Uterus (tissue), 4 donors: ENCODE measurements around the gene HMHB1. TPM values are rescaled to one million over a fixed set of nuclear protein-coding genes. Genes with fewer than 3 reads are reported as not detected.

Experiments
- DNase-seq, 2 donors: peaks; one replicate each; pipeline ENCODE4 v3.0.0-alpha.2; 2019 to 2020
- H3K27ac ChIP-seq, 2 donors: fragments of 200-600 bp; sonication (generic); 1 replicate in 1 of 2; 2 replicates in 1 of 2; pipeline ENCODE4 v1.5.1; 2016 to 2018
- H3K27me3 ChIP-seq, 2 donors: fragments of 200-600 bp; sonication (generic); one replicate each; pipeline ENCODE4 v1.5.1; 2018 to 2019; ENCODE audit warnings: control low read depth in 1 of 2
- H3K36me3 ChIP-seq, 2 donors: fragments of 200-600 bp; sonication (generic); one replicate each; pipeline ENCODE4 v1.5.1; 2019; ENCODE audit warnings: control low read depth in 1 of 2
- H3K4me1 ChIP-seq, 2 donors: fragments of 200-600 bp; sonication (generic); one replicate each; pipeline ENCODE4 v1.5.1; 2018 to 2019; ENCODE audit warnings: control low read depth in 1 of 2
- H3K4me3 ChIP-seq, 2 donors: fragments of 200-600 bp; sonication (generic); 1 replicate in 1 of 2; 2 replicates in 1 of 2; pipeline ENCODE4 v1.5.1; 2018 to 2019; ENCODE audit warnings: mild to moderate bottlenecking in 1 of 2
- H3K9me3 ChIP-seq, 2 donors: fragments of 200-600 bp; sonication (generic); one replicate each; pipeline ENCODE4 v1.5.1; 2019; ENCODE audit warnings: control low read depth in 1 of 2
- CTCF ChIP-seq, 4 experiments: fragments of 200-600 bp in 2 of 4; fragments of 450-650 bp in 2 of 4; sonication (generic) in 2 of 4; IDR thresholded peaks; one replicate each; pipeline ENCODE4 v1.5.1; 2016 to 2019; ENCODE audit warnings: antibody characterized with exemption in 4 of 4, mild to moderate bottlenecking in 2 of 4, moderate library complexity in 1 of 4
- POLR2A ChIP-seq, 2 donors: fragments of 450-650 bp; IDR thresholded peaks; one replicate each; pipeline ENCODE4 v1.6.1; 2016; ENCODE audit warnings: antibody characterized with exemption in 2 of 2, mild to moderate bottlenecking in 1 of 2, moderate library complexity in 1 of 2
- intact Hi-C: fragments of 100-400 bp; cut with DNase I; formaldehyde crosslinking; loops from one replicate; pipeline ENCODE4 v1.15.1; 2023; ENCODE audit warnings: low total_unique reads
- total RNA-seq, 4 donors: library from RNA; depleted of rRNA in 3 of 4; stranded (reverse); fragments of >200 nt in 3 of 4; gene quantifications; one replicate each; pipeline versions ENCODE4 v1.1.0 to v1.2.4, GENCODE V29; 2014 to 2023
- donor health status: DM: yes; HTN: yes; CAD: no.

Gene HMHB1
- total RNA-seq, 4 donors from 2014 or later: not detected

GRCh38 chr5:143771189-143771588 lies 40.8 kb upstream of the HMHB1 start:
- H3K36me3 ChIP-seq: no peaks in the 10 kb centered on the region
- no peaks in the 10 kb centered on the region for H3K4me1 ChIP-seq
- H3K27ac ChIP-seq: no peak overlapping the region
- DNase-seq: no peak
- H3K9me3 ChIP-seq: no peaks in the 10 kb centered on the region
- TF ChIP-seq POLR2A (IDR thresholded peaks at IDR 0.05): no peak
- no peak for TF ChIP-seq CTCF (IDR thresholded peaks at IDR 0.05)
- intact Hi-C loops: no loop called here
- no peaks in the 10 kb centered on the region for H3K27me3 ChIP-seq
- H3K4me3 ChIP-seq: no peak overlapping the region

GRCh38 chr5:143771602-143772001 lies 40.4 kb upstream of the HMHB1 start:
- H3K9me3 ChIP-seq: no peaks in the 10 kb centered on the region
- no peak for DNase-seq
- H3K27ac ChIP-seq: no peak overlapping the region
- no peaks in the 10 kb centered on the region for H3K36me3 ChIP-seq
- no peak for TF ChIP-seq CTCF (IDR thresholded peaks at IDR 0.05)
- no peak for TF ChIP-seq POLR2A (IDR thresholded peaks at IDR 0.05)
- no peaks in the 10 kb centered on the region for H3K27me3 ChIP-seq
- intact Hi-C loops: no loop called here
- no peak overlapping the region for H3K4me3 ChIP-seq
- H3K4me1 ChIP-seq: no peaks in the 10 kb centered on the region

GRCh38 chr5:143772621-143773020 lies 39.3 kb upstream of the HMHB1 start:
- no peaks in the 10 kb centered on the region for H3K36me3 ChIP-seq
- intact Hi-C loops: no loop called here
- H3K9me3 ChIP-seq: no peaks in the 10 kb centered on the region
- DNase-seq: no peak
- no peak overlapping the region for H3K4me3 ChIP-seq
- H3K27me3 ChIP-seq: no peaks in the 10 kb centered on the region
- no peaks in the 10 kb centered on the region for H3K4me1 ChIP-seq
- H3K27ac ChIP-seq: no peak overlapping the region
- TF ChIP-seq POLR2A (IDR thresholded peaks at IDR 0.05): no peak
- no peak for TF ChIP-seq CTCF (IDR thresholded peaks at IDR 0.05)

- no peak overlapping the region for H3K4me3 ChIP-seq
- intact Hi-C loops: no loop called here
- no peaks in the 10 kb centered on the region for H3K27me3 ChIP-seq
- DNase-seq: no peak
- no peaks in the 10 kb centered on the region for H3K9me3 ChIP-seq
- H3K27ac ChIP-seq: no peak overlapping the region
- TF ChIP-seq POLR2A (IDR thresholded peaks at IDR 0.05): no peak
- TF ChIP-seq CTCF (IDR thresholded peaks at IDR 0.05): no peak
- no peaks in the 10 kb centered on the region for H3K36me3 ChIP-seq
- H3K4me1 ChIP-seq: no peaks in the 10 kb centered on the region
These were observed 36.7 kb upstream of the HMHB1 start for GRCh38 chr5:143775258-143775657.

GRCh38 chr5:143776951-143777350 lies 35.0 kb upstream of the HMHB1 start:
- H3K9me3 ChIP-seq: no peaks in the 10 kb centered on the region
- no peak overlapping the region for H3K27ac ChIP-seq
- intact Hi-C loops: no loop called here
- H3K4me1 ChIP-seq: no peaks in the 10 kb centered on the region
- no peak overlapping the region for H3K4me3 ChIP-seq
- no peaks in the 10 kb centered on the region for H3K27me3 ChIP-seq
- no peaks in the 10 kb centered on the region for H3K36me3 ChIP-seq
- no peak for TF ChIP-seq POLR2A (IDR thresholded peaks at IDR 0.05)
- TF ChIP-seq CTCF (IDR thresholded peaks at IDR 0.05): no peak
- DNase-seq: no peak
